ENCODE measurements around the gene RNF224. TPM values are rescaled to one million over a fixed set of nuclear protein-coding genes. Genes with fewer than 3 reads are reported as not detected.

The RNF224 gene
- total RNA-seq, 4 donors from 2014 or later: not detected

DNA sequence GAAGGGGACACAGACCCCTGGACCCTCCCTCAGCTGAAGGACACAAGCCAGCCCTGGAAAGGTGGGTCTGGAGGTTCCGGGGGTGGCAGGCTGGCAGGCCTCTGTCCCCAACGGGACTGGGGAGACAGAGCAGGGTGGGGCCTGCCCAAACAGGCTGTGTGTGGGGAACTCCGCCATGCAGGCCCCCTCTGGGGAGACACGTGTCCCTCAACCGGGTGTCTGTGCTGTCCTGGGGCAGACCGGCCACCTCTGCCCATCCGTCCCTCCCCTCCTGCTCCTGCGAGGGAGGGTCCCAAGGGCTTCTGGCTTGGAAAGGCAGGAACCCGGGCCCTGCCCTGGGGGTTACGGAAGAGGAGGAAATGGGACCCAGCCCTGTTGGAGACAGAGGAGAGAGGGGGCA lies 4.8 kb downstream of the RNF224 start:
- Histone ChIP-seq H3K27me3 (peaks cover 0 to 72% of the 10 kb centered on the region in 2 donors), H3K4me3 (no peak overlapping the region), H3K27ac (no peak overlapping the region), H3K4me1 (peaks cover 0 to 29% (median 19%) of the 10 kb centered on the region in 4 donors), H3K9me3 (no peaks in the 10 kb centered on the region), H3K36me3 (no peaks in the 10 kb centered on the region)
- WGBS, 2 donors: 49 to 76% methylated on average over 9 to 10 of the region's 10 CpGs
- TF ChIP-seq POLR2A (IDR thresholded peaks at IDR 0.05) (no peak), EP300 (IDR thresholded peaks at IDR 0.05) (no peak)
- TF ChIP-seq, protein P1, sequence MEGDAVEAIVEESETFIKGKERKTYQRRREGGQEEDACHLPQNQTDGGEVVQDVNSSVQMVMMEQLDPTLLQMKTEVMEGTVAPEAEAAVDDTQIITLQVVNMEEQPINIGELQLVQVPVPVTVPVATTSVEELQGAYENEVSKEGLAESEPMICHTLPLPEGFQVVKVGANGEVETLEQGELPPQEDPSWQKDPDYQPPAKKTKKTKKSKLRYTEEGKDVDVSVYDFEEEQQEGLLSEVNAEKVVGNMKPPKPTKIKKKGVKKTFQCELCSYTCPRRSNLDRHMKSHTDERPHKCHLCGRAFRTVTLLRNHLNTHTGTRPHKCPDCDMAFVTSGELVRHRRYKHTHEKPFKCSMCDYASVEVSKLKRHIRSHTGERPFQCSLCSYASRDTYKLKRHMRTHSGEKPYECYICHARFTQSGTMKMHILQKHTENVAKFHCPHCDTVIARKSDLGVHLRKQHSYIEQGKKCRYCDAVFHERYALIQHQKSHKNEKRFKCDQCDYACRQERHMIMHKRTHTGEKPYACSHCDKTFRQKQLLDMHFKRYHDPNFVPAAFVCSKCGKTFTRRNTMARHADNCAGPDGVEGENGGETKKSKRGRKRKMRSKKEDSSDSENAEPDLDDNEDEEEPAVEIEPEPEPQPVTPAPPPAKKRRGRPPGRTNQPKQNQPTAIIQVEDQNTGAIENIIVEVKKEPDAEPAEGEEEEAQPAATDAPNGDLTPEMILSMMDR (IDR thresholded peaks at IDR 0.05): no peak
- DNase-seq (ENCODE audit: low spot score in 2 of 2): no peak

- Histone ChIP-seq H3K27me3 (peaks cover 0 to 68% of the 10 kb centered on the region in 2 donors), H3K36me3 (no peaks in the 10 kb centered on the region), H3K27ac (no peak overlapping the region), H3K4me3 (no peak overlapping the region), H3K9me3 (no peaks in the 10 kb centered on the region), H3K4me1 (peaks cover 0 to 29% (median 15%) of the 10 kb centered on the region in 4 donors)
- TF ChIP-seq, protein P1 (IDR thresholded peaks at IDR 0.05): no peak
- TF ChIP-seq POLR2A (IDR thresholded peaks at IDR 0.05): no peak
- no peak for TF ChIP-seq EP300 (IDR thresholded peaks at IDR 0.05)
- no peak for DNase-seq (ENCODE audit: low spot score in 2 of 2)
- WGBS, 2 donors: 63 to 73% methylated on average over 10 to 24 of the region's 24 CpGs
Measured at GRCh38 chr9:137232510-137232909, 5.2 kb downstream of the RNF224 start.

- Histone ChIP-seq H3K4me1 (peaks cover 0 to 32% (median 15%) of the 10 kb centered on the region in 4 donors), H3K27ac (no peak overlapping the region), H3K36me3 (no peaks in the 10 kb centered on the region), H3K4me3 (no peak overlapping the region), H3K27me3 (peaks cover 0 to 61% of the 10 kb centered on the region in 2 donors), H3K9me3 (no peaks in the 10 kb centered on the region)
- DNase-seq (ENCODE audit: low spot score in 2 of 2): no peak
- TF ChIP-seq EP300 (IDR thresholded peaks at IDR 0.05) (no peak), POLR2A (IDR thresholded peaks at IDR 0.05) (no peak)
- TF ChIP-seq, protein P1 (IDR thresholded peaks at IDR 0.05): no peak
- 71 to 74% methylated on average over 26 to 35 of the region's 40 CpGs for WGBS, 2 donors
Measured at GRCh38 chr9:137233143-137233980, 6.1 kb downstream of the RNF224 start.

GRCh38 chr9:137234055-137234697 lies 6.9 kb downstream of the RNF224 start:
- no peaks in the 10 kb centered on the region for H3K36me3 ChIP-seq

More at GRCh38 chr9:137234055-137234697, 6.9 kb downstream of the RNF224 start:
- Histone ChIP-seq H3K4me3 (no peak overlapping the region), H3K27ac (no peak overlapping the region), H3K9me3 (no peaks in the 10 kb centered on the region), H3K27me3 (peaks cover 0 to 53% of the 10 kb centered on the region in 2 donors), H3K4me1 (peaks cover 0 to 40% (median 19%) of the 10 kb centered on the region in 4 donors)
- 63 to 71% methylated on average over 25 to 30 of the region's 40 CpGs for WGBS, 2 donors
- TF ChIP-seq POLR2A (IDR thresholded peaks at IDR 0.05) (no peak), EP300 (IDR thresholded peaks at IDR 0.05) (no peak)
- TF ChIP-seq, protein P1 (IDR thresholded peaks at IDR 0.05): no peak
- no peak for DNase-seq (ENCODE audit: low spot score in 2 of 2)

Measured in tibial nerve (tissue), 4 donors.